GM12891 (cell line): ENCODE data around the gene ACSL5.

Experiments used
- DNase-seq: peaks from one replicate; pipeline ENCODE4 v3.0.0; 2011; ENCODE audit warnings: low spot score; ENCODE audit not compliant: insufficient read length
- FAIRE-seq: peaks from 2 replicates; lab custom pipeline; 2011; peaks lifted over from hg19 to GRCh38; lab: Jason Lieb, UNC
- PAX5 ChIP-seq: IDR thresholded peaks from 2 replicates; pipeline ENCODE4 v1.6.1; 2011; ENCODE audit warnings: low read length, moderate library complexity, mild to moderate bottlenecking; ENCODE audit not compliant: insufficient read depth, severe bottlenecking
- POLR2A ChIP-seq: IDR thresholded peaks from 2 replicates; pipeline ENCODE4 v1.6.1; 2011; ENCODE audit warnings: low read depth, low read length, control low read depth
- POLR2AphosphoS5 ChIP-seq: IDR thresholded peaks from 2 replicates; pipeline ENCODE4 v1.6.1; 2011; ENCODE audit warnings: low read depth, low read length, control low read depth
- POU2F2 ChIP-seq: IDR thresholded peaks from 2 replicates; pipeline ENCODE4 v1.6.1; 2011; ENCODE audit warnings: low read depth, mild to moderate bottlenecking, control low read depth, low read length, moderate library complexity
- SPI1 ChIP-seq: IDR thresholded peaks from 2 replicates; pipeline ENCODE4 v1.6.1; 2011; ENCODE audit warnings: low read depth, low read length, control low read depth
- TAF1 ChIP-seq: IDR thresholded peaks from 2 replicates; pipeline ENCODE4 v1.6.1; 2011; ENCODE audit warnings: low read depth, low read length, control low read depth

Gene ACSL5

GRCh38 chr10:112471878-112472487 lies 98.1 kb downstream of the ACSL5 start:
- TF ChIP-seq POLR2A, result no peak
- TF ChIP-seq PAX5, result no peak
- TF ChIP-seq SPI1, result no peak
- TF ChIP-seq TAF1, result no peak
- TF ChIP-seq POLR2AphosphoS5, result no peak
- FAIRE-seq (peak; percentile 71), DNase-seq (no peak)

GRCh38 chr10:112475575-112476218 lies 101.8 kb downstream of the ACSL5 start:
- no peak for TF ChIP-seq SPI1
- no peak for TF ChIP-seq TAF1
- no peak for TF ChIP-seq POU2F2
- no peak for TF ChIP-seq POLR2A
- TF ChIP-seq PAX5, result no peak
- TF ChIP-seq POLR2AphosphoS5, result no peak
- FAIRE-seq (peak; percentile 28), DNase-seq (no peak)
